ENCODE data around the gene RAB11FIP4. TPM values are rescaled to one million over a fixed set of nuclear protein-coding genes. Genes with fewer than 3 reads are reported as not detected.

The RAB11FIP4 gene
- total RNA-seq, 1 experiment from 2014 or later = 15.1 TPM

DNA sequence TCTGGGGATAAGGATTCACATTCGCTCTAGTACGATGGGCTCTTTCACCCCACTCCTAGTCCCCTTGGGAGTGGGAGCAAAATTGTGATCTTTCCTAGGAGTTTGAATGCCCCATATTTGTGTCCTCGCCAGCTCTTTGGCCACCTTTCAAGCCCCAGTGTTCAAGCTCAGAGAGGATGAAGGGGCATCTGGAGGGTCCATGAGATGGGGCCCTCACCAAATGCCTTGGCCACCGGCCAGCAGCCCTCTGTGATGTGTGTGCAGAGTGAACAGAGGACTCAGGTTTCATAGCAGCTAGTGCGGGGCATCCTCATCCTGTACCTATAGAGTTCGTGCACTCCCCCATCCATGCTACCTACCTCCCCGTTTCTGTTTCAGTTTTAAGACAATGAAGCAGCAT, 140.6 kb downstream of the RAB11FIP4 start:
- Histone ChIP-seq H3K27me3 (ENCODE audit: insufficient read depth, low read length) (no peaks in the 10 kb centered on the region), H4K20me1 (ENCODE audit: insufficient read depth) (no peaks in the 10 kb centered on the region), H3K9ac (ENCODE audit: low read length) (no peak overlapping the region), H3K9me3 (ENCODE audit: control insufficient read depth in 1 of 2, insufficient read depth in 1 of 2, low read depth in 1 of 2, low read length in 2 of 2) (no peaks in the 10 kb centered on the region), H3K4me1 (ENCODE audit: control insufficient read depth in 1 of 2, insufficient read depth in 2 of 2, low read length in 2 of 2) (peaks cover 16 to 18% of the 10 kb centered on the region in 2 experiments), H3K36me3 (ENCODE audit: control insufficient read depth in 1 of 2, insufficient read depth in 2 of 2, low read length in 2 of 2) (no peaks in the 10 kb centered on the region), H3K4me2 (ENCODE audit: low read length) (no peak overlapping the region), H3K4me3 (replicated peaks in 1 of 2; ENCODE audit: low read depth in 1 of 2, low read length in 2 of 2) (no peak overlapping the region), H3K27ac (ENCODE audit: low read depth, low read length) (no peak overlapping the region), H3K79me2 (ENCODE audit: insufficient read depth, low read length) (no peaks in the 10 kb centered on the region), H3K9me2 (ENCODE audit: insufficient read depth) (no peaks in the 10 kb centered on the region), H2AFZ (ENCODE audit: low read depth, low read length, poor library complexity, severe bottlenecking) (no peak overlapping the region)
- DNase-seq (ENCODE audit: low read depth, low spot score) (no peak), ATAC-seq (no peak)
- no TSS peak for BruUV-seq (replicated peaks)
- TF ChIP-seq EZH2phosphoT487 (IDR thresholded peaks at IDR 0.05; ENCODE audit: borderline replicate concordance) (no peak), CEBPB (IDR thresholded peaks at IDR 0.05; ENCODE audit: low read depth) (no peak), ATF3 (IDR thresholded peaks at IDR 0.05) (no peak), SRF (IDR thresholded peaks at IDR 0.05; ENCODE audit: low read depth) (no peak), JUND (IDR thresholded peaks at IDR 0.05) (no peak), ZFX (IDR thresholded peaks at IDR 0.05) (no peak), EZH2 (IDR thresholded peaks at IDR 0.05) (no peak), MAX (IDR thresholded peaks at IDR 0.05) (no peak), EGR1 (IDR thresholded peaks at IDR 0.05; ENCODE audit: low read depth) (no peak), ZNF274 (IDR thresholded peaks at IDR 0.05; ENCODE audit: low read depth, low read length) (no peak), YY1 (IDR thresholded peaks at IDR 0.05; ENCODE audit: extremely low read depth, insufficient replicate concordance, low read depth, low read length) (no peak), SIN3A (IDR thresholded peaks at IDR 0.05; ENCODE audit: low read depth) (no peak), TCF7L2 (IDR thresholded peaks at IDR 0.05; ENCODE audit: borderline replicate concordance, extremely low read depth, insufficient read depth, insufficient read length) (no peak), POLR2AphosphoS5 (IDR thresholded peaks at IDR 0.05; ENCODE audit: low read depth, low read length) (no peak), SP1 (IDR thresholded peaks at IDR 0.05; ENCODE audit: low read depth) (no peak), ELF1 (IDR thresholded peaks at IDR 0.05; ENCODE audit: borderline replicate concordance, low read depth) (no peak), FOSL1 (IDR thresholded peaks at IDR 0.05; ENCODE audit: low read depth) (no peak)
- TF ChIP-seq, protein P1, sequence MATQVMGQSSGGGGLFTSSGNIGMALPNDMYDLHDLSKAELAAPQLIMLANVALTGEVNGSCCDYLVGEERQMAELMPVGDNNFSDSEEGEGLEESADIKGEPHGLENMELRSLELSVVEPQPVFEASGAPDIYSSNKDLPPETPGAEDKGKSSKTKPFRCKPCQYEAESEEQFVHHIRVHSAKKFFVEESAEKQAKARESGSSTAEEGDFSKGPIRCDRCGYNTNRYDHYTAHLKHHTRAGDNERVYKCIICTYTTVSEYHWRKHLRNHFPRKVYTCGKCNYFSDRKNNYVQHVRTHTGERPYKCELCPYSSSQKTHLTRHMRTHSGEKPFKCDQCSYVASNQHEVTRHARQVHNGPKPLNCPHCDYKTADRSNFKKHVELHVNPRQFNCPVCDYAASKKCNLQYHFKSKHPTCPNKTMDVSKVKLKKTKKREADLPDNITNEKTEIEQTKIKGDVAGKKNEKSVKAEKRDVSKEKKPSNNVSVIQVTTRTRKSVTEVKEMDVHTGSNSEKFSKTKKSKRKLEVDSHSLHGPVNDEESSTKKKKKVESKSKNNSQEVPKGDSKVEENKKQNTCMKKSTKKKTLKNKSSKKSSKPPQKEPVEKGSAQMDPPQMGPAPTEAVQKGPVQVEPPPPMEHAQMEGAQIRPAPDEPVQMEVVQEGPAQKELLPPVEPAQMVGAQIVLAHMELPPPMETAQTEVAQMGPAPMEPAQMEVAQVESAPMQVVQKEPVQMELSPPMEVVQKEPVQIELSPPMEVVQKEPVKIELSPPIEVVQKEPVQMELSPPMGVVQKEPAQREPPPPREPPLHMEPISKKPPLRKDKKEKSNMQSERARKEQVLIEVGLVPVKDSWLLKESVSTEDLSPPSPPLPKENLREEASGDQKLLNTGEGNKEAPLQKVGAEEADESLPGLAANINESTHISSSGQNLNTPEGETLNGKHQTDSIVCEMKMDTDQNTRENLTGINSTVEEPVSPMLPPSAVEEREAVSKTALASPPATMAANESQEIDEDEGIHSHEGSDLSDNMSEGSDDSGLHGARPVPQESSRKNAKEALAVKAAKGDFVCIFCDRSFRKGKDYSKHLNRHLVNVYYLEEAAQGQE (IDR thresholded peaks at IDR 0.05; ENCODE audit: low read depth) = no peak
- ChIA-PET CTCF (no interaction called here), POLR2A (no interaction called here), RAD21 (ENCODE audit: low non-redundant PET in 1 of 2, low total read pairs in 2 of 2, uncharacterized antibody in 2 of 2, unreplicated experiment in 2 of 2) (no interaction called here)
- intact Hi-C loops (cut with micrococcal nuclease) = no loop called here

Data from HCT116 (cell line).